ENCODE data around the gene SPRED1.
"Not testable (repeated sequence)": the region's sequence is repeated elsewhere in the genome, so short reads cannot be mapped to it uniquely, and the experiment has no call there.

SPRED1 gene

DNA sequence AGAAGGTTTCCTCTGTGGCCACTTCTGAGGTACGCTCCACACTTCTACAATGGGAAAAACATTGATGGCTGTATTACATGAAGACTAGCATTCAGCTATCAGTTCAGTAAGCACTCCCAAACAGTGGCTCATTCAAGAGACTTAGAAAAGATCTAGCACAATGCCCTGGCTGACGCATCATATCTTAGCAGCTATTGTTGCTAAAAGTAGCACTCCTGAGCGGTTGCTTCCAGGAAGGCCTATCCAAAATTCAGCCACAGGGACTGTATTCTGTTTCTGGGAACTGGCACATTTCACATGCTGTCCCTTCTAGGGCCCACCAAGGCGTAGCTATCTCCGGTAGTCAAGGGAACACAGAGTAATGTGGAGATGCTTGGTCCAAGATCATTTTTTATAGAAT, 21.2 kb upstream of the SPRED1 start:
- DNase-seq (ENCODE audit: low read depth in 1 of 2, low spot score in 1 of 2), result no peak

DNA sequence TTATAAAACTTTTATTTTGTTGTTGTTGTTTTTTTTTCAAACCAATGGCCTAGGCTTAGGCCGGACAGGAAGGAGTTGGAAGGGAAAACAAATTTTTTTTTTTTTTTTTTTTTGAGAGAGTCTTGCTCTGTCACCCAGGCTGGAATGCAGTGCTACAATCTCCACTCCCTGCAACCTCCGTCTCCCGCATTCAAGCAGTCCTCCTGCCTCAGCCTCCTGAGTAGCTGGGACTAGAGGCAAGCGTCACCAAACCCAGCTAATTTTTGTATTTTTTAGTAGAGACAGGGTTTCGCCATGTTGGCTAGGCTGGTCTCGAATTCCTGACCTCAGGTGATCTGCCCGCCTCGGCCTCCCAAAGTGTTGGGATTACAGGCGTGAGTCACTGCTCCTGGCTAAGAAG, 15.6 kb upstream of the SPRED1 start:
- DNase-seq (ENCODE audit: low read depth in 1 of 2, low spot score in 1 of 2), result not testable (repeated sequence)

DNA sequence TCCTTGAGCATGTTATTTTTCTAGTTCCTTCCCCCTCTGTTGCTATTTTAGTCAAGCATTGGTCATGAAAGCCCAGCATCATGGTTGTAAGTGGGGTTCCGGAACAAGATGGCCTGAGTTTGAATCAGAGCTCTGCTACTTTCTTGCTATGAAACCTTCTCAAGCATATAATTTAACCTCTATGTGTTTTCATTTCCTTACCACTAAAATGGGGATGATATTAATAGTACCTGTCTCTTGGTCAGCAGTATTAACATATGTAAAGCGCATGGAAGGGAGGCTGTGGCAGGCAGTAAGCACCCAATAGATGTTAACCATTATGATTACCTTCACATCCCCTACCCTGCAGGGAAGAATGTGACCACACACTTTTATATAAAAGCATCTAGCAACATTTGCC, 14.3 kb upstream of the SPRED1 start:
- DNase-seq (ENCODE audit: low read depth in 1 of 2, low spot score in 1 of 2), result no peak

DNA sequence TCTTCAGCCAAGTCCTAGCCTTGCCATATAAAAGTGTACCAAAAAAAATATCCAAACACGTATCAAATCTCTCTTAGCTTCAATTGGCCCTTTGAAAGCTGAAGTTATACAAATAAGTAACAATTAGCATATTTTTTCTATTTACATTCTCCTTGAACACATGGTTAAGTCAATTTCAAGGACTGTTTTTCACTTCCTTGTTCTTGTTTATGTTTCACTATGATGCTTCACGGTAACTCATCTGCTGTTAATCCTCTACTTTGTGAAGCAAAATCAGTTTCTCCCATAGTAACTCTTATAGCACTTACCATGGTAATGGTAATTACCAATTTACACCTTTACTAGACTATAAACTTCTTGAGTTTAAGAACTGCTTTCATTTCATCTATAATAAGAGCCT, 10.6 kb upstream of the SPRED1 start:
- DNase-seq (ENCODE audit: low read depth in 1 of 2, low spot score in 1 of 2), result no peak

DNA sequence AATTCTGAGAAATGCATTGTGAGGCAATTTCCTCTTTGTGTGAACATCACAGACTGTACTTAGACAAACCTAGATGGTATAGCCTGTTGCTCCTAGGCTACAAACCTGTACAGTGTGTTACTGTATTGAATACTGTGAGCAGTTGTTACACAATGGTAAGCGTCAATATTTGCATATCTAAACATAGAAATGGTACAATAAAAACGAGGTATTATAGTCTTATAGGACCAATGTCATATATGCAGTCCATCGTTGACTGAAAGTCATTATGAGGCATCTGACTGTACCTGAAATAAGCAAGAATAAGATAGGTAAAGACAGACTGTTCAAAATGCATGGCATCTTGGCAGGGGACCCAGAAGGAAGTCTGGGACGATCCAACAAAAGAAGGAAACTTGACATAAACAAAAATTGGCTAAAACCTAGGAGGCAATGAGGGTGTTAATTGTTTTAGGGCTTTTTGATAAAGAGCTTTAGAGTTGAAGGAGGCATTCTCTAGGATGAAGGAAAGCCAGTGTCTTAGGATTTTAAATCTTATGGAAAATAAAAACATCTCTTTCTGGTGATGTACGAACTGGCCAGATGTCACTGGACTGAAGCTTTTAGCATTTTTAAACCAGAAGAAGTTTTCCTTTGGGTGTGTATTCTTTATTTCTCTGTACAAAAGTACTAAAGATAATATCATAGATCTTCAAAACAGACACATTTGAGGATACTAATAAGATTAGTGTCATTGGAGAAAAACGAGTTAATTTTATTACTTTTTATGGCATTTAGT, 9.2 kb upstream of the SPRED1 start:
- no peak for DNase-seq (ENCODE audit: low read depth in 1 of 2, low spot score in 1 of 2)

DNA sequence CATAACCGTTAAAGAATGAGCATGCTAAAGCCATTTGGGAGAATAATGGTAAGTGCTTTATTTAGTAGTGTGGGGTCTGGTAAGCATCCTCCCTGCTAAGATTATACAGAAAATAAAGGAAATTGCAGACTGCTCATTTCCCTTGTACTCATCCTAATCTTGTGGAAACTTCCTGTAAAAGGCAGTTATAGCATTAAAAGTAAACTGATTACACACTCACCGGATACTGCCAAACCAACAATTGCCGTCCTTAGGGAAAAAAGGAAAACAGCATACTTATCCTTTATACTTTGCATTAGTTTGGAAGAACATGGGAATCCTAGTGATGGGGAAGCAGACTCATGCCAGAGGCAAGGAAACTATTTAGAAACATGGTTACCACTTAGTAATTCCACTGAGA, 5.3 kb upstream of the SPRED1 start:
- no peak for DNase-seq (ENCODE audit: low read depth in 1 of 2, low spot score in 1 of 2)

DNA sequence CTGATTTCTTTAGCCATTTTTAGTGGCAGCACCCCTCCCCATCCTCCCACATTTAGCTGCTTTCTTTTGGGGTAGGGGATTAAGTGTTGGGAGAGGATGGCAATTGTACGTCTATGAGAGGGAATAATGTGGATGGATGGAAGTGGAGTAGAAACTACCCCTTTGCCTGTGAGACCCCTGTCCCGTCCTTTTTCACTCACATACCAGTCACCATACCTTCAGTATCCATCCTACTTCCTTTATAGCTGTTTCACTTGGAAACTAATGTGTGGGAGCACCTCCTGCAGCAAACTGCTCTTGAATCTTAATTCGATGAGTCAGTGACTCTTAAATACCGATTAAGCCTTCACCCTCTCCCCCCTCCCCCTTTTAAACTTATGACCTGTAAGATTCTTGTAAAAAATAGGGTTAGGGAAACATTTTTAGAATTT, 730 bp downstream of the SPRED1 start:
- DNase-seq (ENCODE audit: low read depth in 1 of 2, low spot score in 1 of 2), result no peak

DNA sequence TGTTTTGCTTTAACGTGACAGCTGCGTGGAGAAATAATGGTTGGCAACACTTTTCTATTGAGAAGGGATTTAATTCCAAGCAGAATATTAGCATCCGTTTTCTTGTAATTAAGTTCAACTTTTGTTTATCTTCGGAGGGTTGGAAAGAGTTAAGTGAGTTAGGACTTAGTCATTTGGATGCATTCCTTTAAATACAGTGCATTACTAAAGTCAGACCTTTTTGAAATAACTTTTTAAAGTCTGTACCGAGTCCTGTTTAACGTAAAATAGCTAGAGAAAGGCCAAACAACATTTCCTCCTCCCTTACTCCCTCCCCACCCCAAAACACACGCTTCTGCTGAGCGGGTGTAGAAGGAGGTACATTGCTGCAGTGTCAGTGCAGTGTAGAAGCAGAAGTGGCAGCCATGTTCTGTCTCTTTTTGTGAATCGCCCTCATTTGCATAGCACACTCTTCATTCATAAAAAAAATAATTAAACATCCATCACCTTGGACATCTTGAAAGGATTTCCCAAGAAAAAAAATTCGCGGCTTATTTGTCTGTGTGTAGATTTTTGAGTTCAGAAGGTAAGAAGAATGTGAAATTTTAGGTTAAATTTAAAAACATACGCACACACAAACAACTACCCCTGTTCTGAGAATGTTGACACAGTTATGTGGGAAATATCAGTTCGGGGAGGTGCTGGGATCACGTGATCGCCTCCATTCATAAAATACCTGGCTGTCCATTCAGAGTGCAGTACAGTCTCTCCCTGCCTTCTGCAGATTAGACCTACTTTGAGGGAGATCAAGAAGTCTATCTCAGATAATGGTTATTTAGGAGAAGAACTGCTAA, 1.6 kb downstream of the SPRED1 start:
- DNase-seq (ENCODE audit: low read depth in 1 of 2, low spot score in 1 of 2), result peak in 1 of 2 donors; percentile 3

DNA sequence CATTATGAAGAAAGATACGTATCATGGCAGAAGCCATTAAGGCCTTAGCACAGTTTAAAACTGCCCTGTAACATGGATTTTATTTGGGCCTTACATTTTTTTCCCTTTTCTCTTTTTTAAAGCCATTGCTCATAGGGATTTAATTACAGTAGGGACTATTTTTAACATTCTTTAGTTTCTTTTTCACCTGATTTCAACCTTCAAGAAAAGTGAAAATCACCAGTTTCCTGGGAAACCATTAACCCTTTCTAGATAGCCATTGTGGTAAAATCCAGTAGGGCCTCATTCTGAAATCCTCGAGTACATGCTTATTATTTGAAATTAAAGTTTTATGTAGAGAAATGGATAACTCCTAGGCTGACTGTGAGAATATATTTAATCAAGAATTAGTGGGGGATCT, 3.1 kb downstream of the SPRED1 start:
- DNase-seq (ENCODE audit: low read depth in 1 of 2, low spot score in 1 of 2), result no peak

DNA sequence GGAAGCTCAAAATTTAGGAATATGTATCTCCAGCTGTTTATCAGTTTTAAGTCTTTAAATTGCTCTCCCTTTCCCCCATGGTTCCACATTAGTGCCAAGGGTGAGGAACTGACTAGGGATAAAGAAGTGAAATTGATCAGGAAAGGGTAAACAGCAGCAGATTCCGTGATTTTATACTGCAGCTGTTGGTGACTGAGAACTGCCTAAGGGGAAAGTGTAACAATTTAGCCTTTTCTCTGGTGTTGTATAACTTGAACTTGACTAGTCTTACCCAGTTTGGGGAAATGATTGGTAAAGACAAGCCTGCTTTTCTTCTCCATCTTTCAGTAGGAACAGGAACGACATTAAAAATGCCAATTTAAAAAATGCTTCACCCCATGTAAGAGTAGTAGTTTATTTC, 5.0 kb downstream of the SPRED1 start:
- no peak for DNase-seq (ENCODE audit: low read depth in 1 of 2, low spot score in 1 of 2)

DNA sequence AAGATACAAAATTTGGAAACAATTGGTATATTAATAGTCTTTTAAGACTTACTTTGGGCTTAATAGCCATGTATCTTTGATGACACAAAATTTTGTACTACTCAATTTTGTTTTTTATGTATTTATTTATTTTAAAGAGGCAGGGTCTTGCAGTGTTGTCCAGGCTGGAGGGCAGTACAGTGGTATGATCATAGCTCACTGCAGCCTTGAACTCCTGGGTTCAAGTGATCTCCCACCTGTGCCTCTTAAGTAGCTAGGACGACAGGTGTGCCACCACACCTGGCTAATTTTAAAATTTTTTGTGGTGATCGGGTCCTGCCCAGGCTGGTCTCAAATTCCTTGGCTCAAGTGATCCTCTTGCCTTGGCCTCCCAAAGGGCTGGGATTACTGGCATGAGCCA, 6.5 kb downstream of the SPRED1 start:
- no peak for DNase-seq (ENCODE audit: low read depth in 1 of 2, low spot score in 1 of 2)

DNA sequence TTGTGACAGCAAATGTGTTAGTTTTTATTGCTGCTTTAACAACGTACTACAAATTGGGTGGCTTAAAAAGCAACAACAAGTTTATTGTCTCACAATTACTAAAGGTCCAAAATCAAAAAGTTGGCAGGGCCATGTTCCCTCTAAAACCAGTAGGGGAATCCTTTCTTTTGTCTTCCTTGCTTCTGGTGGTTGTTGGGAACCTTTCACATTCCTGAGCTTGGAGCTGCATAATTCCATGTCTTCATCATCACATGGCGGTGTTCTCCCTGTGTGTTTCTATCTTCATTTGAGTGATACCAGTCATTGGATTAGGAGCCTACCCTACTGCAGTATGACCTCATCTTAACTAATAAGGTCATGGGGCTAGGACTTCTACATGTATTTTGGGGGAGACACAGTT, 7.4 kb downstream of the SPRED1 start:
- DNase-seq (ENCODE audit: low read depth in 1 of 2, low spot score in 1 of 2), result no peak

DNA sequence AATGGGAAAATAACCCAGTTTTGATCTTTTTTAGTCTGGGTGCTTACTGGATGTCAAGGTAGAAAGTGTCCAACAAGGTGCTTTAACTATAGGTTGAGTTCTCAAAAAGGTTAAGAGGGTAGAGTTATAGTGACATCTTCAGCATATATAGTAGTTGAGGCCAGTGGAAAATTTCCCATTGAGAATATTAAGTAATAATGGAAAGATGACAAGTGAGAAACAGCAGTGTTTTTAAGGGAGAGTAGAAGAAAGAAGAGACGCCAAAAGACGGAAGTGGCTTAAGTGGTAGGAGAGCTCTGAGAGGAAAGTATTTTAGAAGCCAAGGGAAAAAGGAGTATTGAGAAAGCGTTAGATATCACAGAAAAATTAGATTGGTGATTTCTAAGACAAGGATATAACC, 10.6 kb downstream of the SPRED1 start:
- no peak for DNase-seq (ENCODE audit: low read depth in 1 of 2, low spot score in 1 of 2)

DNA sequence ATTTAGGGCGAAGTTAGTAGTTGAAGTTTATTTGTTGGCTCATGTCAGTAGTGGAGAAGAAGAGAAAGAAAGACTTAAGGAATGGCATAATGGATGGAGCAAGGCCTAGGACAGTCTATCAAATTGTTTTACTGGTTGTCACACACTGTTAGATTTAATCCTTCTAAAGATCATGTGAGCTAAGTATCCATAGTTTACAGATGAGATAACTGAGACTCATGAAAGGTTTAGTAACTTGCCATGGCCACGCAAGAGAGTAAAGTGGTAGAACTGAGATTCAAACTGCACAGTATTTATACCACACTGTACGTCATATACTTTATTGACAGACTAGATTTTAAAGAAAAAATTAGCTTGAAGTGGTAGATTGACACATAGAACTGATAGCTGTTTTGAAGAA, 11.4 kb downstream of the SPRED1 start:
- DNase-seq (ENCODE audit: low read depth in 1 of 2, low spot score in 1 of 2), result no peak

DNA sequence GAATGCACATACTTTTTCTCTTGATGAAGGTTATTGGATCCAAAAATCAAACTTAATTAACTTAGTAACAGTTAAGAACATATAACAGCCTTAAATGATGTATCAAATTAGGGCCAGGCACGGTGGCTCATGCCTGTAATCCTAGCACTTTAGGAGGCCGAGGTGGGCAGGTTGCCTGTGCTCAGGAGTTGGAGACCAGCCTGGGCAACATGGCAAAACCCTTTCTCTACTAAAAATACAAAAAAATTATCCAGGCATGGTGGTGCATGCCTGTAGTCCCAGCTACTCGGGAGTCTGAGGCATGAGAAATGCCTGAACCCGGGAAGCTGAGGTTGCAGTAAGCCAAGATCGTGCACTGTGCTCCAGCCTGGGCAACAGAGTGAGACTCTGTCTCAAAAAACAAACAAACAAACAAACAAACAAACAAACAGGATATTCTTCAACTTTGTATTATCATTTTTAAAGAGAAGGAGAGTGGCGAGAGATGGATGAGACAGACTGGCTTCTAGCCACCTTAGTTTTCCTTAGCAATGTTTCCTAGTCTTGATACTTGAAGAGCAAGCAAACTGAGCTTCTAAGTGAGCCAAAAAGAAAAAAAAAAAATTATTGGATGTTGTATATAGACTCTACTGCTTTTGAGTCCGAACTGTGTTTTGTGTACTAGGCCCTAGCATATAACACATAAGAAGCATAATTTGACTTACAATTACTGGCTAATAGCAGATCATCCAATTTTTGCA, 13.8 kb downstream of the SPRED1 start:
- no peak for DNase-seq (ENCODE audit: low read depth in 1 of 2, low spot score in 1 of 2)

DNA sequence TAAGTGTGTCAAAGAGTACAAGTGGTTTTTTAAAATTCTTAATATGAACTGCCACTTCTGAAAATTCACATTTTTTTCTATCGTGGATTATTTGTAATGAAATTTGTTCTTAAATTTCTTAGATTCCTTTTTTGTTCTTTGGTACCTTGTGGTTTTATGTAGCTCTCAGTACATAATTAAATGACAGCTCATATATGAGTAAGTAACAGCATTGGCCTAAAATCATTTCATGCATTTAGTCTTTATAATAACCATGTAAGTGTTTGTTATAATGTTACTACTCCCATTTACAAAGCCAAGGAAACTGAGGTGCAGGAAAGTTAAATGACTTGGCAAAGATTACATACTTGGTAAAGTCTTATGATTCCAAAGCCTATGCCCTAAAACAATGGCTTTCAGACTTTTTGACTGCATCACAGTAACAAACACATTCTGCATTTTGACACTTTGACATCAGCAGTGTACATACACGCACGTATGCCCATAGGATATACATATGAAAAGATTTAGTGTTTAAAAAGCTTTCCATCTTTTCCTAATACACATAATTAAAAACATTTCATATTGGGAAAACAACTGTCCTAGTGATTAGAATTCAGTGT, 14.9 kb downstream of the SPRED1 start:
- no peak for DNase-seq (ENCODE audit: low read depth in 1 of 2, low spot score in 1 of 2)

DNA sequence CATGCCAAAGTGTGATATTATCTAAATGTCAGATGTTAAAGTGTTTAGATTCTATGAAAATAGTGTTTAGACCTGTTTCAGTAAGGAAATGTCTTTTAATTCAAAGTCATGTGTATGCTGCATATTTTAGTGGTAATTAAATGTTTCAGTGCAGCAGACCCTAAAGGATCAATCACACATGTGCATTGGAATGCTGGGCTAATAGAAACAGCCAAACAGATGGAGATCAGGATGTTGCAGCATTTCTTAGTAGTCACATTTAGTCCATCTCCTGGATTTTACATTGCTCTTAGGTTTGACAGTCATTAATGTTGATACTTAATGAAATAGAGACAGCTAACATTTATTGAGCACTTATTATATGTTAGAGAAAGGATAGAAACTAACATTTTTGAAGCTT, 18.5 kb downstream of the SPRED1 start:
- DNase-seq (ENCODE audit: low read depth in 1 of 2, low spot score in 1 of 2), result no peak

DNA sequence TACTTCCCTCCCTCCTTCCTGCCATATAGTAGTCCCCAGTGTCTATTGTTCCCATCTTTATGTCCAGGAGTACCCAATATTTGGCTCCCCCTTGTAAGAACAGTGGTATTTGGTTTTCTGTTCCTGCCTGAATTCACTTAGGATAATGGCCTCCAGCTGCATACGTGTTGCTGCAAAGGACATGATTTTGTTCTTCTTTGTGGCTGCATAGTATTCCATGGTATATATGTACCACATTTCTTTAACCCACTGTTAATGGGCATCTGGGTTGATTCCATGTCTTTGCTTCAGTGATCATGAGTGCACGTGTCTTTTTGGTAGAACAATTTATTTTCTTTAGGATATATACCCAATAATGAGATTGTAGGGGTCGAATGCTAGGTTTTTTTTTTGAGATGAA, 19.3 kb downstream of the SPRED1 start:
- no peak for DNase-seq (ENCODE audit: low read depth in 1 of 2, low spot score in 1 of 2)

DNA sequence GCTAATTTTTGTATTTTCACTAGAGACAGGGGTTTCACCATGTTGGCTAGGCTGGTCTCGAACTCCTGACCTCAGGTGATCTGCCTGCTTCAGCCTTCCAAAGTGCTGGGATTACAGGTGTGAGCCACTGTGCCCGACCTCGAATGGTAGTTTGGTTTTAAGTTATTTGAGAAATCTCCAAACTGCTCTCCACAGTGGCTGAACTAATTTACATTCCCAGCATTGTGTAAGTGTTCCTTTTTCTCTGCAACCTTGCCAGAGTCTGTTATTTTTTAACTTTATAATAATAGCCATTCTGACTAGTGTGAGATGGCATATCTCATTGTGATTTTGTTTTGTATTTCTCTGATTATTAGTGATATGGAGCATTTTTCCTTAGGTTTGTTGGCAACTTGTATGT, 19.8 kb downstream of the SPRED1 start:
- not testable (repeated sequence) for DNase-seq (ENCODE audit: low read depth in 1 of 2, low spot score in 1 of 2)

DNA sequence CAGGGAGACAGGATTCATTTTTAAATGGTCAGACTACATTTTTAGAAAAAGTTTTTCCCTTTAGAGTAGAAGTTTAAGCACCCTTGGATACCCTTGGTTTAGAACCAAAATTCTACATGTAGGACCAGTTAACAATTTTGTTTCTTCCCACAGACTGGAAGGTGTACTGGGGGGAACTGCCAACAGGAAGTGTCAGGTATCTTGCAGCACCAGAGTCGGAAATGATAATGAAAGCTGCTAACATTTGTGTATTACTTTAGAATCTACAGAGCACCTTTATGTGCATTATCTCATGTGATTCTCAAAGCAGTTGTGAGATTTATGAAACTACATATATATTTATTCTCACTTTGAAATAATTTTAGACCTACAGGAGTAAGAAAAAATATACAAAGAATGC, 21.5 kb downstream of the SPRED1 start:
- no peak for DNase-seq (ENCODE audit: low read depth in 1 of 2, low spot score in 1 of 2)

DNA sequence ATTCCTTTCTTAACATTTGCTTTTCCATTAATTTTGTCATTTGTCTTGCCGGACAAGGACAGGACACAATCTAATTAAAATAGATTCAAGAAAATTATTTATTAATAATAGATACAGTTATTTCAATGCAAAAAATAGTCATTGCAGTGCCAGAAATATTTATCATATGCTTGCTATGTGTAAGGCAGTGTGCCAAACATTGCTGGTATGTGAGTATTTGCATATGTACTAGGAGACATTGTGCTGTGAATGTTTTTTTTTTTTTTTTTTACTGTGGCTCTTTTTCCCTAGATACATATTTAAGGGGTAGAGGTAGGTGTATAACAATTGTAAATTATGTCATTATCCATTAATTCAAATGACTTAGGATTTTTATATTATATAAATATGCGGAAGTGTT, 23.3 kb downstream of the SPRED1 start:
- DNase-seq (ENCODE audit: low read depth in 1 of 2, low spot score in 1 of 2), result no peak

Measured in activated T-helper 1 cell treated with anti-CD3 and anti-CD28 coated beads, Interleukin-2, amount 50 U/mL, for 16 hours (primary cell).